Measurements from ENCODE around the gene IFNLR1. TPM values are rescaled to one million over a fixed set of nuclear protein-coding genes. Genes with fewer than 3 reads are reported as not detected.

The IFNLR1 gene
- total and polyA plus RNA-seq, 2 donors from 2014 or later = 1.6 to 4.8 TPM

DNA sequence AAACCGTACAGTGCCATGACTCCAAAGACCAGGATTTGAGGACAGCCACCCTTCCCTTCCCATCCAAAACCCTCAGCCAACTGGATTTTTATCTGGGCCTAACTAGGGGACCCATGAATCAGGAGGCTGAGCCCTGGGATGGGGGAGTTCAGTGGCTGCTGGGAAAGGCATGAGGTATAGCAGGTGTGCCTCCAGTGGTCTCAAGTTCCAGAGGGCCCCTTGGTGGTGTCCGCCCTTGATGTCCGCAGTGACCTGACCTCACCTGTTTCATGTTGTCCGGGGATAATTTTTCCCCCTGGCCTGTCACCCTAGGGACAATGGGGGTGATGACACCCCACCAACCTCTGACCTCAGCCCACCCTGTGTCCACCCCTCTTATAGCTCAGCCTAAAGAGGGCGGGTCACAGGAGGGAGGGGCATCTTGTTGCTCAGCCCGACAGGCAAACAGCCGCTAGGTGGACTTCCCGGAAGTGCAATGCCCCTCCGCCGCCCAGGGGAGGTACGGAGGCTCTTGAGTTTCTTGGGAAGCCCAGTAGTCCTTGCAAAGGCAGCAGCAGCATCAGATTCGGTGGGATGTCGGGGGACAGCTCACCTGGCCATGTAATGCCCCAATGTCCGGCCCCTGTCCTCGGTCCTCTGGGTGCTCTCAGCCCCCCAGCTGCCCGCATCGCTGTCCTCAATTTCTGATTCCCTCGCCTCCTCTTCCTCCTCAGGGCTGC, 30.4 kb downstream of the IFNLR1 start:
- H3K4me3 ChIP-seq (ENCODE audit: low read length in 3 of 3) = no peak overlapping the region
- no peak overlapping the region for H3K27ac ChIP-seq (ENCODE audit: low read depth in 2 of 2, low read length in 2 of 2)
- FAIRE-seq = no peak
- peak in 1 of 5 donors; percentile 60 for DNase-seq
- no peaks in the 10 kb centered on the region for H3K27me3 ChIP-seq (ENCODE audit: control insufficient read depth, insufficient read depth, low read length)
- no peaks in the 10 kb centered on the region for H3K9me3 ChIP-seq (ENCODE audit: control insufficient read depth in 2 of 3, insufficient read depth in 1 of 3, low read length in 3 of 3)
- TF ChIP-seq, protein P1, sequence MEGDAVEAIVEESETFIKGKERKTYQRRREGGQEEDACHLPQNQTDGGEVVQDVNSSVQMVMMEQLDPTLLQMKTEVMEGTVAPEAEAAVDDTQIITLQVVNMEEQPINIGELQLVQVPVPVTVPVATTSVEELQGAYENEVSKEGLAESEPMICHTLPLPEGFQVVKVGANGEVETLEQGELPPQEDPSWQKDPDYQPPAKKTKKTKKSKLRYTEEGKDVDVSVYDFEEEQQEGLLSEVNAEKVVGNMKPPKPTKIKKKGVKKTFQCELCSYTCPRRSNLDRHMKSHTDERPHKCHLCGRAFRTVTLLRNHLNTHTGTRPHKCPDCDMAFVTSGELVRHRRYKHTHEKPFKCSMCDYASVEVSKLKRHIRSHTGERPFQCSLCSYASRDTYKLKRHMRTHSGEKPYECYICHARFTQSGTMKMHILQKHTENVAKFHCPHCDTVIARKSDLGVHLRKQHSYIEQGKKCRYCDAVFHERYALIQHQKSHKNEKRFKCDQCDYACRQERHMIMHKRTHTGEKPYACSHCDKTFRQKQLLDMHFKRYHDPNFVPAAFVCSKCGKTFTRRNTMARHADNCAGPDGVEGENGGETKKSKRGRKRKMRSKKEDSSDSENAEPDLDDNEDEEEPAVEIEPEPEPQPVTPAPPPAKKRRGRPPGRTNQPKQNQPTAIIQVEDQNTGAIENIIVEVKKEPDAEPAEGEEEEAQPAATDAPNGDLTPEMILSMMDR (IDR thresholded peaks at IDR 0.05; ENCODE audit: borderline replicate concordance, extremely low read depth, insufficient read depth) = no peak
- intact Hi-C loops (cut with DNase I) = no loop called here
- no peaks in the 10 kb centered on the region for H3K4me1 ChIP-seq (ENCODE audit: control insufficient read depth in 2 of 3, insufficient read depth in 2 of 3, low read depth in 1 of 3, low read length in 3 of 3)
- peaks cover 0 to 5% (median 0%) of the 10 kb centered on the region in 3 donors for H3K36me3 ChIP-seq (ENCODE audit: control insufficient read depth in 2 of 3, insufficient read depth in 3 of 3, low read length in 3 of 3)
- H3K9ac ChIP-seq (ENCODE audit: low read length in 3 of 3) = no peak overlapping the region

DNA sequence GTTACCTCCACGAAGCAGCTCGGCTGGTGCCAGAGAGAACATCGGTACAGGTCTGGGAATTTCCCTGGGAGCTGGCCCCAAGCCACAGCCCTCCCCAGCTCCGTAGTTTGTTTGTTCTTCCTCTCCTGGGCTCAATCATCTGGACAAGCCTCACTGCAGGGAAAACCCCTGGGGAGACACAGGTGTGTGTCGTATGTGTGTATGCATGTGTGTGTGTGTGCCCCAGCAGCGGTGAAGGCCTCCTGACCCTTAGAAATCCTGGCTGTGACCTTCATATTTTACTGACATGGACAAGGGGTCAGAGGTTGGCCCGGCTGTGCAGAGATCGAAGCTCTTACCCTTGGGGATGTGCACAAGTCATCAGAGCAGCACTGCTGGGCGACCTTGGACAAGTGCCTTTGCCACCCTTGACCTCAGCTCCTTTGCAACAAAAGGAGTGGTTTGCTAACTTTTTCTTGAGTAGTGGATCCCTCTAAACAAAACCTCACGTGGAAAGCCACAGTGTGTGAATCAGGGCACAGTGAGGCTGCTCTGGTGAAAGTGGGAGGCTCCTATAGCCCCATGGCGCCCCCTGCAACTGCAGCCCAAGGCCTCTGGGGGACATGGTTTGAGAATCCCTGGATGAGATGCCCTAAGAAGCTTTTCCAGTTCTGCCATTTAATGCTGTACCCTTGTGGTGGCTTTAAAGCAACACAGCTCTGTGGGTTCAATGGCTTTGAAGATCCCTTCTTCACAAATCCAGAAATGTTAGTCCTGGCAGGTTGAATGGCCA, 31.9 kb downstream of the IFNLR1 start:
- no peak overlapping the region for H3K9ac ChIP-seq (ENCODE audit: low read length in 3 of 3)
- intact Hi-C loops (cut with DNase I) = no loop called here
- H3K4me1 ChIP-seq (ENCODE audit: control insufficient read depth in 2 of 3, insufficient read depth in 2 of 3, low read depth in 1 of 3, low read length in 3 of 3) = peaks cover 0 to 5% (median 3%) of the 10 kb centered on the region in 3 donors
- H3K27me3 ChIP-seq (ENCODE audit: control insufficient read depth, insufficient read depth, low read length) = no peaks in the 10 kb centered on the region
- H3K36me3 ChIP-seq (ENCODE audit: control insufficient read depth in 2 of 3, insufficient read depth in 3 of 3, low read length in 3 of 3) = peaks cover 0 to 5% (median 0%) of the 10 kb centered on the region in 3 donors
- no peak overlapping the region for H3K27ac ChIP-seq (ENCODE audit: low read depth in 2 of 2, low read length in 2 of 2)
- DNase-seq (peak in 1 of 5 donors; percentile 65), FAIRE-seq (no peak)
- H3K9me3 ChIP-seq (ENCODE audit: control insufficient read depth in 2 of 3, insufficient read depth in 1 of 3, low read length in 3 of 3) = no peaks in the 10 kb centered on the region
- H3K4me3 ChIP-seq (ENCODE audit: low read length in 3 of 3) = no peak overlapping the region
- TF ChIP-seq, protein P1 (IDR thresholded peaks at IDR 0.05; ENCODE audit: borderline replicate concordance, extremely low read depth, insufficient read depth) = no peak

DNA sequence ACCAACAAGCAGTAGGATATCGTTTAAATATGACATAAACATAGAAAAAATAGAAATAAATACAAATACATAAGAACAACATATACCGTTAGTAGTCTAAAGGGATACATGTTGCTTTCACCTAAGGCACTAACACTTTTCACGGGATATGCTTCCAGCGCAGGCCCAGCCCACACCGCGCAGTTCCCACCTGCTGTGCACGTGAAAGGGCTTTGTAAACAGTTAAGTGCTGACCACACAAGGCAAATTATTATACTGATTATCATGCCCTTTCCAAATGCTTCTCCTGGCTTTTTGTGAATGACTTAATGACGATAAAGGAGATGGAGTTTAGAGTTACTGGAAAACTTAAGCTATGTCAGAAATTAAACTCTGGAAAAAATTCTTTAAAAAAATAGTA, 32.9 kb downstream of the IFNLR1 start:
- DNase-seq (peak in 1 of 5 donors; percentile 10), FAIRE-seq (no peak)
- Histone ChIP-seq H3K4me3 (ENCODE audit: low read length in 3 of 3) (no peak overlapping the region), H3K27me3 (ENCODE audit: control insufficient read depth, insufficient read depth, low read length) (no peaks in the 10 kb centered on the region), H3K4me1 (ENCODE audit: control insufficient read depth in 2 of 3, insufficient read depth in 2 of 3, low read depth in 1 of 3, low read length in 3 of 3) (peaks cover 0 to 5% (median 4%) of the 10 kb centered on the region in 3 donors), H3K27ac (ENCODE audit: low read depth in 2 of 2, low read length in 2 of 2) (no peak overlapping the region), H3K9me3 (ENCODE audit: control insufficient read depth in 2 of 3, insufficient read depth in 1 of 3, low read length in 3 of 3) (no peaks in the 10 kb centered on the region), H3K36me3 (ENCODE audit: control insufficient read depth in 2 of 3, insufficient read depth in 3 of 3, low read length in 3 of 3) (peaks cover 0 to 2% (median 0%) of the 10 kb centered on the region in 3 donors), H3K9ac (ENCODE audit: low read length in 3 of 3) (no peak overlapping the region)
- TF ChIP-seq, protein P1 (IDR thresholded peaks at IDR 0.05; ENCODE audit: borderline replicate concordance, extremely low read depth, insufficient read depth) = no peak
- intact Hi-C loops (cut with DNase I) = no loop called here
